ENCODE measurements around the gene IL12B. TPM values are rescaled to one million over a fixed set of nuclear protein-coding genes. Genes with fewer than 3 reads are reported as not detected.
"Not testable (repeated sequence)": the region's sequence is repeated elsewhere in the genome, so short reads cannot be mapped to it uniquely, and the experiment has no call there.

Gene IL12B
- polyA plus RNA-seq, 1 experiment = 0.02 TPM

- TF ChIP-seq CTCF (IDR thresholded peaks at IDR 0.05; ENCODE audit: low read depth, low read length) = no peak
- Histone ChIP-seq H3K27ac (ENCODE audit: low read depth, low read length) (no peak overlapping the region), H3K9me3 (ENCODE audit: control insufficient read depth, insufficient read depth, low read length) (no peaks in the 10 kb centered on the region), H3K4me3 (ENCODE audit: low read depth, low read length) (no peak overlapping the region), H3K27me3 (ENCODE audit: control insufficient read depth, insufficient read depth, low read length) (no peaks in the 10 kb centered on the region)
- CTCF ChIA-PET = no interaction called here
- POLR2A ChIA-PET = no interaction called here
- no peak for DNase-seq (ENCODE audit: low read depth, low spot score)
Observed at GRCh38 chr5:159359408-159359807, 29.1 kb upstream of the IL12B start.

- TF ChIP-seq CTCF (IDR thresholded peaks at IDR 0.05; ENCODE audit: low read depth, low read length) = no peak
- POLR2A ChIA-PET = no interaction called here
- Histone ChIP-seq H3K9me3 (ENCODE audit: control insufficient read depth, insufficient read depth, low read length) (no peaks in the 10 kb centered on the region), H3K27me3 (ENCODE audit: control insufficient read depth, insufficient read depth, low read length) (no peaks in the 10 kb centered on the region), H3K4me3 (ENCODE audit: low read depth, low read length) (no peak overlapping the region), H3K27ac (ENCODE audit: low read depth, low read length) (no peak overlapping the region)
- no peak for DNase-seq (ENCODE audit: low read depth, low spot score)
- CTCF ChIA-PET = interaction anchor here (1.0 kb wide), 1 partner anchor 22 kb away, joined by 3 read pairs; no protein-coding TSS in a partner anchor
Observed at GRCh38 chr5:159353661-159354252, 23.5 kb upstream of the IL12B start.

GRCh38 chr5:159350644-159351043 lies 20.4 kb upstream of the IL12B start:
- H3K27ac ChIP-seq (ENCODE audit: low read depth, low read length); H3K4me3 ChIP-seq (ENCODE audit: low read depth, low read length); H3K9me3 ChIP-seq (ENCODE audit: control insufficient read depth, insufficient read depth, low read length); POLR2A ChIA-PET; H3K27me3 ChIP-seq (ENCODE audit: control insufficient read depth, insufficient read depth, low read length); DNase-seq (ENCODE audit: low read depth, low spot score): not testable (repeated sequence)
- CTCF ChIA-PET = interaction anchor here (0.6 kb wide), 1 partner anchor 1322 kb away, joined by 3 read pairs; no protein-coding TSS in a partner anchor

GRCh38 chr5:159350216-159350615 lies 19.9 kb upstream of the IL12B start:
- CTCF ChIA-PET = interaction anchor here (0.6 kb wide), 1 partner anchor 1321 kb away, joined by 3 read pairs; no protein-coding TSS in a partner anchor
- H3K4me3 ChIP-seq (ENCODE audit: low read depth, low read length); H3K9me3 ChIP-seq (ENCODE audit: control insufficient read depth, insufficient read depth, low read length); POLR2A ChIA-PET; DNase-seq (ENCODE audit: low read depth, low spot score); H3K27ac ChIP-seq (ENCODE audit: low read depth, low read length); H3K27me3 ChIP-seq (ENCODE audit: control insufficient read depth, insufficient read depth, low read length): not testable (repeated sequence)

- H3K27me3 ChIP-seq (ENCODE audit: control insufficient read depth, insufficient read depth, low read length) = no peaks in the 10 kb centered on the region
- peaks cover 8% of the 10 kb centered on the region; the same call in 1 of the 2 replicates for H3K9me3 ChIP-seq (ENCODE audit: control insufficient read depth, insufficient read depth, low read length)
- POLR2A ChIA-PET = no interaction called here
- no peak overlapping the region for H3K4me3 ChIP-seq (ENCODE audit: low read depth, low read length)
- no peak for DNase-seq (ENCODE audit: low read depth, low spot score)
- TF ChIP-seq CTCF (IDR thresholded peaks at IDR 0.05; ENCODE audit: low read depth, low read length) = no peak
- no peak overlapping the region for H3K27ac ChIP-seq (ENCODE audit: low read depth, low read length)
- CTCF ChIA-PET = interaction anchor here (0.7 kb wide), 1 partner anchor 211 kb away, joined by 3 read pairs; no protein-coding TSS in a partner anchor
Observed at GRCh38 chr5:159345861-159346260, 15.6 kb upstream of the IL12B start.

GRCh38 chr5:159345336-159345735 lies 15.0 kb upstream of the IL12B start:
- ChIA-PET CTCF (no interaction called here), POLR2A (no interaction called here)

More at GRCh38 chr5:159345336-159345735, 15.0 kb upstream of the IL12B start:
- Histone ChIP-seq H3K27ac (ENCODE audit: low read depth, low read length) (no peak overlapping the region), H3K9me3 (ENCODE audit: control insufficient read depth, insufficient read depth, low read length) (peaks cover 8% of the 10 kb centered on the region; the same call in 1 of the 2 replicates), H3K27me3 (ENCODE audit: control insufficient read depth, insufficient read depth, low read length) (no peaks in the 10 kb centered on the region), H3K4me3 (ENCODE audit: low read depth, low read length) (no peak overlapping the region)
- no peak for DNase-seq (ENCODE audit: low read depth, low spot score)
- no peak for TF ChIP-seq CTCF (IDR thresholded peaks at IDR 0.05; ENCODE audit: low read depth, low read length)
